Memory B cell (primary cell): ENCODE data around the gene IGF1.
"Not testable (repeated sequence)": the region's sequence is repeated elsewhere in the genome, so short reads cannot be mapped to it uniquely, and the experiment has no call there.

Experiments used
- ATAC-seq: fragments of 150-1000 bp; cut with Tn5 transposase; 2 replicates; pipeline ENCODE4 v1.10.0; 2021; ENCODE audit warnings: low read depth, mild to moderate bottlenecking, moderate library complexity
- DNase-seq, 2 donors: peaks; one replicate each; pipeline ENCODE4 v3.0.0; 2022; ENCODE audit warnings: low spot score in 2 of 2
- H3K27ac Mint-ChIP-seq: one replicate; pipeline ENCODE4 v1.8.0; 2022; ENCODE audit warnings: mild to moderate bottlenecking, moderate library complexity, mixed read lengths
- H3K27me3 Mint-ChIP-seq: one replicate; pipeline ENCODE4 v1.8.0; 2022; ENCODE audit warnings: mixed read lengths
- H3K36me3 Mint-ChIP-seq: one replicate; pipeline ENCODE4 v1.8.0; 2022; ENCODE audit warnings: mild to moderate bottlenecking, mixed read lengths
- H3K4me1 Mint-ChIP-seq: one replicate; pipeline ENCODE4 v1.8.0; 2022; ENCODE audit warnings: mixed read lengths
- H3K4me3 Mint-ChIP-seq: one replicate; pipeline ENCODE4 v1.8.0; 2022; ENCODE audit warnings: mild to moderate bottlenecking, moderate library complexity, mixed read lengths
- H3K9me3 Mint-ChIP-seq: one replicate; pipeline ENCODE4 v1.8.0; 2022; ENCODE audit warnings: mixed read lengths

The IGF1 gene

GRCh38 chr12:102462795-102463465 lies 17.4 kb downstream of the IGF1 start:
- Mint-ChIP-seq H3K36me3 (no peaks in the 10 kb centered on the region), H3K9me3 (no peaks in the 10 kb centered on the region), H3K27ac (no peak overlapping the region), H3K27me3 (peaks cover 9% of the 10 kb centered on the region), H3K4me3 (no peak overlapping the region), H3K4me1 (no peaks in the 10 kb centered on the region)
- DNase-seq = no peak
- ATAC-seq = no peak

- ATAC-seq (no peak), DNase-seq (no peak)
- Mint-ChIP-seq H3K9me3 (no peaks in the 10 kb centered on the region), H3K4me3 (no peak overlapping the region), H3K27me3 (peaks cover 7% of the 10 kb centered on the region), H3K4me1 (no peaks in the 10 kb centered on the region), H3K36me3 (no peaks in the 10 kb centered on the region), H3K27ac (no peak overlapping the region)
Measured at GRCh38 chr12:102462386-102462785, 18.0 kb downstream of the IGF1 start.

GRCh38 chr12:102461501-102461900 lies 18.9 kb downstream of the IGF1 start:
- no peak overlapping the region for H3K4me3 Mint-ChIP-seq
- H3K9me3 Mint-ChIP-seq = no peaks in the 10 kb centered on the region
- no peaks in the 10 kb centered on the region for H3K36me3 Mint-ChIP-seq
- ATAC-seq = no peak
- no peaks in the 10 kb centered on the region for H3K4me1 Mint-ChIP-seq
- no peak overlapping the region for H3K27ac Mint-ChIP-seq
- peaks cover 7% of the 10 kb centered on the region for H3K27me3 Mint-ChIP-seq
- DNase-seq = no peak

GRCh38 chr12:102459314-102459713 lies 21.0 kb downstream of the IGF1 start:
- H3K4me3 Mint-ChIP-seq = no peak overlapping the region
- H3K27ac Mint-ChIP-seq = no peak overlapping the region
- DNase-seq (no peak), ATAC-seq (no peak)
- peaks cover 7% of the 10 kb centered on the region for H3K27me3 Mint-ChIP-seq
- no peaks in the 10 kb centered on the region for H3K9me3 Mint-ChIP-seq
- H3K4me1 Mint-ChIP-seq = no peaks in the 10 kb centered on the region
- no peaks in the 10 kb centered on the region for H3K36me3 Mint-ChIP-seq

- Mint-ChIP-seq H3K27me3 (peaks cover 4% of the 10 kb centered on the region), H3K4me1 (no peaks in the 10 kb centered on the region), H3K9me3 (no peaks in the 10 kb centered on the region), H3K4me3 (no peak overlapping the region), H3K27ac (no peak overlapping the region), H3K36me3 (no peaks in the 10 kb centered on the region)
- ATAC-seq = no peak
- no peak for DNase-seq
Measured at GRCh38 chr12:102454808-102455760, 25.3 kb downstream of the IGF1 start.

- H3K27me3 Mint-ChIP-seq = peaks cover 4% of the 10 kb centered on the region
- ATAC-seq = no peak
- no peak for DNase-seq
- no peak overlapping the region for H3K27ac Mint-ChIP-seq
- no peaks in the 10 kb centered on the region for H3K9me3 Mint-ChIP-seq
- no peaks in the 10 kb centered on the region for H3K36me3 Mint-ChIP-seq
- no peaks in the 10 kb centered on the region for H3K4me1 Mint-ChIP-seq
- H3K4me3 Mint-ChIP-seq = no peak overlapping the region
Measured at GRCh38 chr12:102454330-102454729, 26.0 kb downstream of the IGF1 start.

GRCh38 chr12:102452605-102453004 lies 27.8 kb downstream of the IGF1 start:
- Mint-ChIP-seq H3K9me3 (no peaks in the 10 kb centered on the region), H3K4me3 (no peak overlapping the region)

GRCh38 chr12:102449018-102449417 lies 31.3 kb downstream of the IGF1 start:
- DNase-seq, H3K4me1 Mint-ChIP-seq, H3K4me3 Mint-ChIP-seq, H3K27me3 Mint-ChIP-seq, H3K9me3 Mint-ChIP-seq, H3K36me3 Mint-ChIP-seq, ATAC-seq, H3K27ac Mint-ChIP-seq: not testable (repeated sequence)

More at GRCh38 chr12:102452605-102453004, 27.8 kb downstream of the IGF1 start:
- no peaks in the 10 kb centered on the region for H3K4me1 Mint-ChIP-seq
- no peak for ATAC-seq
- peaks cover 3% of the 10 kb centered on the region for H3K27me3 Mint-ChIP-seq
- no peaks in the 10 kb centered on the region for H3K36me3 Mint-ChIP-seq
- no peak overlapping the region for H3K27ac Mint-ChIP-seq
- DNase-seq = no peak

- H3K36me3 Mint-ChIP-seq, H3K9me3 Mint-ChIP-seq: not testable (repeated sequence)
Measured at GRCh38 chr12:102447426-102447825, 32.9 kb downstream of the IGF1 start.

GRCh38 chr12:102444707-102445106 lies 35.7 kb downstream of the IGF1 start:
- no peak for DNase-seq
- ATAC-seq = no peak
- H3K36me3 Mint-ChIP-seq = no peaks in the 10 kb centered on the region
- H3K4me3 Mint-ChIP-seq = no peak overlapping the region
- peaks cover 10% of the 10 kb centered on the region for H3K27me3 Mint-ChIP-seq
- H3K4me1 Mint-ChIP-seq = no peaks in the 10 kb centered on the region
- no peak overlapping the region for H3K27ac Mint-ChIP-seq
- H3K9me3 Mint-ChIP-seq = no peaks in the 10 kb centered on the region

More at GRCh38 chr12:102447426-102447825, 32.9 kb downstream of the IGF1 start:
- not testable (repeated sequence) for H3K4me3 Mint-ChIP-seq, DNase-seq, H3K4me1 Mint-ChIP-seq, H3K27ac Mint-ChIP-seq, ATAC-seq, H3K27me3 Mint-ChIP-seq

- Mint-ChIP-seq H3K27me3 (peaks cover 10% of the 10 kb centered on the region), H3K4me3 (no peak overlapping the region), H3K36me3 (no peaks in the 10 kb centered on the region), H3K9me3 (no peaks in the 10 kb centered on the region), H3K27ac (no peak overlapping the region), H3K4me1 (no peaks in the 10 kb centered on the region)
- ATAC-seq (no peak), DNase-seq (no peak)
Measured at GRCh38 chr12:102444093-102444492, 36.3 kb downstream of the IGF1 start.

GRCh38 chr12:102441077-102441596 lies 39.2 kb downstream of the IGF1 start:
- H3K4me1 Mint-ChIP-seq = no peaks in the 10 kb centered on the region
- H3K36me3 Mint-ChIP-seq = no peaks in the 10 kb centered on the region
- H3K9me3 Mint-ChIP-seq = no peaks in the 10 kb centered on the region
- no peak for DNase-seq
- no peak for ATAC-seq
- peaks cover 5% of the 10 kb centered on the region for H3K27me3 Mint-ChIP-seq
- no peak overlapping the region for H3K4me3 Mint-ChIP-seq
- H3K27ac Mint-ChIP-seq = no peak overlapping the region

- ATAC-seq (no peak), DNase-seq (no peak)
- no peaks in the 10 kb centered on the region for H3K9me3 Mint-ChIP-seq
- H3K4me3 Mint-ChIP-seq = no peak overlapping the region
- no peaks in the 10 kb centered on the region for H3K4me1 Mint-ChIP-seq
- no peak overlapping the region for H3K27ac Mint-ChIP-seq
- H3K27me3 Mint-ChIP-seq = peaks cover 3% of the 10 kb centered on the region
- H3K36me3 Mint-ChIP-seq = no peaks in the 10 kb centered on the region
Measured at GRCh38 chr12:102439426-102440405, 40.6 kb downstream of the IGF1 start.
